GM11168 (cell line): Measurements from ENCODE around the gene ANXA4.
"Not testable (repeated sequence)": the region's sequence is repeated elsewhere in the genome, so short reads cannot be mapped to it uniquely, and the experiment has no call there.

Experiments used
- in situ Hi-C: fragments of 300-500 bp; cut with MboI; formaldehyde crosslinking; loops from one replicate; pipeline ENCODE4 v1.12.0; 2022; ENCODE audit warnings: low sequenced_read_pairs; ENCODE audit not compliant: unreplicated experiment

The ANXA4 gene

DNA sequence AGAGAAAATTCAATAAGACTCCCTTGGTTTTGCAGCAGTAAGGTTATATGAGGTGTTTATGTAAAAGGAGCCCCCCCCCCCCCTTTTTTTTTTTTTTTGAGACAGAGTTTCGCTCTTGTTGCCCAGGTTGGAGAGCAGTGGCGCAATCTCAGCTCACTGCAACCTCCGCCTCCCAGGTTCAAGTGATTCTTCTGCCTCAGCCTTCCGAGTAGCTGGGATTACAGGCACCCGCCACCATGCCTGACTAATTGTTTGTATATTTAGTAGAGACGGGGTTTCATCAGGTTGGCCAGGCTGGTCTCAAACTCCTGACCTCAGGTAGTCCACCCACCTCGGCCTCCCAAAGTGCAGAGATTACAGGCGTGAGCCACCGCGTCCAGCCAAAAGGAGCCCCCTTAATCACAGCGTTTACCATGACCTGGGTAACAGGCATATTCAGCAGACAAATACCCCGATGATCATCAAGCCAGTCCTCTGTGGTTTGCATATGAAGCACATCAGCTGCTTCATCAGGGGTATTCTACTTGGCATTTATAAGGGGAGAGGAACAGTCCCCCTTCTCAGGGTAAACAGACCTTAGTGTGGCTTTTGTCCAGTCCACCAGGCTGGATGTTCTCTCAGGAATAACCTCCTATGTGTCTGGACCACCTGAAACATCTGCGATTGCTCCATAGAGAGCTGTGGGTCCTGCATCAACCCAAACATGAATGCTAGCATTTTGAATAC, 32.5 kb downstream of the ANXA4 start:
- in situ Hi-C loops: not testable (repeated sequence)

DNA sequence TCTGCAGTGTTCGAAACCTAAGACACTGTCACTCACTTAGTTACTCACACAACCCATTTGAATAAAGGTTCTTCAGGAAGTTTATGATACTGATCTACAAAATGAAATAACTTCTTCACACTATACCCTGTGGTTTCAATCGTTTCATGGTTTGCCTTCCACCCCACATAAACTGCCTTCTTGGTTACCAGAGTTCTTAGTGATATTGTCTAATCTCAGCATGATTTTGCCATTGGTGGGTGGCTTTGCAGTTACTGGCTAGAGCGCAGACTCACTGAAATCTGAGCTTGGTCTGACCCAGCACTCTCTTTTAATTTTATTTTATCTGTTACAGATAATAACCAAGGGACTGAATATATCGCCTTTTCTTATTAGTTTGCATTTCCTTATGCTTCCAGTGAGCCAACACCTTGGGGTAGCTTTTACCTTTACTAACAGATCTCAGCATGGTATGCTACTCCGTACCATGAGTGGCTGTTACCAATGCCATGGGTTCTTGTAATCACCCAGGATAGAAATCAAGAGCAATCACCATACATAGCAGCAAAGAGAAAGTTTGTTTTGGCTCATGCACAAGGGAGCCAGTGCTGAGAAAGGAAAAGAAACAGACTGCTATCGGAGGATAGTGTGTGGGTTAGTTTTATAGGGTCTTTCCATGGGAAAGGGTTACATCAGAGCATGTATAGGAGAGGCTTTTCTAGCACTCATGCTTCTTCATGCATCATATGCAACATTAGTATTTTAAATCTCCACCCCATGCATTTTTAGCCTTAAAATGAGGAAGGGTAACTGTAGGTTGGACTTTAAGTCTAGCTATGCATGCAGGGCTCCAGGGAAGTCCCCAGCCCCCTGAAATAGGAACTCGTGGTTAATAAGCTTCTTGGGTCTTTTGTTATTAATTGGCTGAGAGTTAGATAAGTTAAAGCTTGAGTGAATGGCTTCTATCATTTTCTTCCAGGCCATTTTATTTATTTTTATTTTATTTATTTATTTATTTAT, 33.3 kb downstream of the ANXA4 start:
- in situ Hi-C loops: no loop called here

GRCh38 chr2:69776886-69777785, 35.2 kb downstream of the ANXA4 start:
- in situ Hi-C loops: no loop called here

DNA sequence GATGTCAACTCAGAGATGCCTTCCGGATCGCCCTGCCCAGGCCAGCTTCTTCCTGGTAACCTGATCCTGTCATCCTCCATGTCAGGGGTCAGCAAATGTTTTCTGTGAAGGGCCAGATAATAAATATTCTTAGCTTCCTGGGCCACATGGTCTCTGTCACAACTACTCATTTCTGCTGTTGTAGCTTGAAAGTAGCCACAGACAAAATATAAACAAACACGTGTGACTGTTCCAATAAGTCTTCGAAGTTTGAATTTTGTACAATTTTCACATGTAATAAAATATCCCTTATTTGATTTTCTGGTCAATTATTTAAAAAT, 35.8 kb downstream of the ANXA4 start:
- in situ Hi-C loops: no loop called here

DNA sequence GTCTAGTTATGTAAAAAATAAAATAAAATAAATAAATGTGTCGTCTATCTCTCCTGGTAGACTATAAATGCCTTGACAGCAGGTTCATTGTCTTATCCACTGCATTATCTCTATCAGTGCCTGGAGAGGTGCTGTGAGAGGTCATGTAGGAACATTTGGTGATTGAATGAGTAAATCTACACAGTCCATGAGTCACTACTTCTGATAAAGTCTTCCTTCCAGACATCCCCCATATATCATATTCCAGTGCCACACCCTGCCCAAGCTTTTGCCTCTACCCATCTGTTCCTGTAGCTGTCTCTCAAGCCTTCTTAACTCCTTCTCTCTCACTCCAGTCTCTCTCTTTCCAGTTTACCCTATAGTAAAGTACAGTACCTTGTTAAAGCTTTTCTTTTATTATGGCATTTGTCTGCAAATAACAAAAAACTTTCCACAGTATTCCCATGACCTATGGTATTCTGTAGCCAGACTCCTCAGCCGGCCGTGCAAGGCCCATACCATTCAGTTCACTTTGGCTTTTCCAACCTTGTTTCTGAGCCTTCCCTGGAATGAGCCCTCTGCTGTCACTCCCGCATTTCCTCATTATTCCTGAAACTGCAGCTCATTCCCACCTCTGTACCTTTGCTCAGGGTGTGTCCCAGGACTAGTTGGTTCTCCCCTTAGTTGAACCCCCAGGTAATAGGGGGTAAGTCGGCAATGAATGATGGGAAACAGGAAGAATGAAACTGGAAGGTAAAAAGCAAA, 37.5 kb downstream of the ANXA4 start:
- in situ Hi-C loops: no loop called here

GRCh38 chr2:69780921-69781320, 39.0 kb downstream of the ANXA4 start:
- in situ Hi-C loops: no loop called here

DNA sequence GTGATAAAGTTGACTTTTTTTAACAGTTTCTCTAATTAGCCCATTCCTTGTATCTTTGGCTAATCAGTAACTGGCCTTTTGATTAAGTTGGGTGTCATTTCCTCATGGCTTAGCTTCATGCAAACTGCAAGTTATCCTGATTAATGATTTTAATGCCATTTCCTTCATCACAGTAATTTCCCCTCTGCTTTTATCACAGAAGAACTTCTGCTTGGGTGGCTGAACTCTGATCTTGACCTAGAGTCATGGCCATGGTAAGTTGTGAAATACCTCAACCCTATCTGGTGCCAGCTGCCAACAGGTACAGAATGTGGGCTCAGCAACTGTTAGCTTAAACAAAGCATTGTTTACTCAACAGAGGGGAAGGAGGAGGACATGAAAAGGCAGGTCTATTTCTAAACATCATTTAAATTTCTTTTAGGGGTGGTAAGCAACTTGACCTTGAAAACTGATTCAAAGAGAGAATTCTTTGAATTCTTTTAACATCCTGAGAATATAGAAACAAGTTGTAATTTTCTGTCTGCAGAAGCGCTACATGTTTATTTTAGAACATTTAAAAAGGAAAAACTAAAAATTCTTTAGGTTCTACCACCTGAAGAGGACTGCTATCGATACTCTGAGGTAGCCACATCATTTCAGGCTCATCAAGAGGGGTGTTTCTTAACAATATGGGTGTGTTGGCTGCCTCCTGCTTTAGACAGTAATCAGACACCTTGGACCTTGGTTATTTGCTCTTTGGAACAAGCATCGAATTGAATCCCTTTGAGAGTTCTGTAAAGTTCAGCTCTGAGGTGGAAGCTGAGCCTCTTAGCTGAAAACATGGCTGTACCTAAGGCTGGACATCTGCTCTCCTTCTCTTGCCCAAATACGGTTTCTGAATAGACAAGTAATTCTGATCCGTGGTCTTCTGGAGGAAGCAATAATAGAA, 39.7 kb downstream of the ANXA4 start:
- in situ Hi-C loops: no loop called here

GRCh38 chr2:69784228-69784627, 42.3 kb downstream of the ANXA4 start:
- in situ Hi-C loops: no loop called here

GRCh38 chr2:69785358-69785757, 43.4 kb downstream of the ANXA4 start:
- in situ Hi-C loops: no loop called here

GRCh38 chr2:69786052-69786560, 44.2 kb downstream of the ANXA4 start:
- in situ Hi-C loops: no loop called here

DNA sequence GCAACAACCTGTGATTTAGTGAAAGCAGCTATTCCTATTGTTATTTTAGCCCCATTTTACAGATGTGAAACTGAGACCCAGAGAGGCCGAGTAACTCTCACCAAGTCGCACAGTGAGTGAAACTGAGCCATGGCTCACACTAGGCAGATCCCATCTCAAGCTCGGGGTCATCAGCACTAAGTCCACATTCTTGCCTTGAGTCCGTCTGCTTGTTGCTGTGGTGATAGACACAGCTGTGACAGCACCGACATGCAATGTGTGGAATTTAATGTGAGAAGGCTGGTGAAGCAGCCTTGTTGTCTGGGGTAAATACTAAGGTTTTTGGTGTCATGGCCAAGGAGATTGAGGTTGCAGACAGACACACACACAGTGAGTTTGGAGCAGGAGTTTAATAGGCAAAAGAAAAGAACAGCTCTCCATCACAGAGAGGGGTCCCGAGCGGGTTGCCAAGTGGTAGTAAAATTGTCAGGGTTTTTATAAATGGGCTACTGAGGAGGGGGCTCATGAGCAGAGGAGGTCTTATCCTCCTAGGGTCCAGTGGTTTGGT, 47.3 kb downstream of the ANXA4 start:
- in situ Hi-C loops: no loop called here

GRCh38 chr2:69789772-69790600, 48.1 kb downstream of the ANXA4 start:
- in situ Hi-C loops: no loop called here

DNA sequence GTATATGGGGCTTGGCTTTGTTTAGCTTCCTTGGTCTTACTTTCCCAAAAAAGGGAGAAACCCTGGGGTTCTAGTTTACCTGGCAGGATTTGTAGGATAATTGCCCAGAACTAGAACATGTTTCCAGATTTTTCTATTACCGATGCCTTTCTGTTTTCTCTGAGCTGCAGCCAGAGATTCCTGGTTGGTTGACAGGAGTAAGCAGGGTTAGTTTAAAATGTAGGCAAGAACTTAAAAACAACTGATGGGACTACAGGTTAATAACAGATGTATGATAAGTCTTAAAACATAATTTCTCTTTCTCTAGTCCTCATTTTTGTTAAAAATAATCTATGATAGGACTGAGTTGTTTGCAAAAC, 48.6 kb downstream of the ANXA4 start:
- in situ Hi-C loops: no loop called here

DNA sequence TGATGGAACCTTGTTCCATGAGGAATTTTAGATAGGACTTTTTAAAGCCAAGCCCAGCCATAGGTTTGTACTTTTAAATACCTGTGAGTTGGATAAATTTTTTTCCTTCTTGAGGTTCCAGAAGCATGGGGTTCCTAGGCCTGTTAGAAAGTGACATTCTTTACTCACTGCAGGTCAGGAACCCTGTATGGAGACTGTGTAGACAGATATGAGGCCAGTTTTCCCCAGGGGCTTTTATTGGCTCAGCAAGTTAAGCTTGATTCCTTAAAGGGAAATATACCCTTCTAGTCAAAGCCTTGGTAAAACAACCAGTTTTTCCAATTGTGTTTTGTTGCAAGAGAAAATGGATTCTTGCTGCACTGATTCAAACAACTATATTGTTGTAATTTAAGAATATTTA, 49.1 kb downstream of the ANXA4 start:
- in situ Hi-C loops: no loop called here

GRCh38 chr2:69796174-69796573, 54.2 kb downstream of the ANXA4 start:
- in situ Hi-C loops: no loop called here

- in situ Hi-C loops: no loop called here
Observed at GRCh38 chr2:69797235-69797634, 55.3 kb downstream of the ANXA4 start.

- in situ Hi-C loops: no loop called here
Observed at GRCh38 chr2:69797836-69798289, 55.9 kb downstream of the ANXA4 start.
